H1 (cell line): ENCODE results near the gene IQCE. TPM values are rescaled to one million over a fixed set of nuclear protein-coding genes. Genes with fewer than 3 reads are reported as not detected.

Experiments used
- HDAC2 ChIP-seq, 2 experiments: fragments of 300-600 bp in 1 of 2; sonication (generic) in 1 of 2; IDR thresholded peaks; 2 replicates each; pipeline ENCODE4 v1.6.1; 2011 to 2012; ENCODE audit warnings: low read depth in 2 of 2, low read length in 2 of 2, mild to moderate bottlenecking in 2 of 2, moderate library complexity in 2 of 2, borderline replicate concordance in 1 of 2, inconsistent platforms in 1 of 2
- SRF ChIP-seq: IDR thresholded peaks from 2 replicates; pipeline ENCODE4 v1.6.1; 2011; ENCODE audit warnings: mild to moderate bottlenecking, low read depth, low read length, moderate library complexity
- SUZ12 ChIP-seq: fragments of 200-600 bp; sonication (generic); IDR thresholded peaks from 2 replicates; pipeline ENCODE4 v1.6.1; 2012; ENCODE audit warnings: mild to moderate bottlenecking, inconsistent platforms, low read length, moderate library complexity, mixed read lengths
- USF2 ChIP-seq: IDR thresholded peaks from 2 replicates; pipeline ENCODE4 v1.6.1; 2011; ENCODE audit warnings: low read length, improper control_type of control experiment
- polyA plus RNA-seq, 7 experiments: library from polyadenylated mRNA; depleted of rRNA in 3 of 7; stranded (reverse) in 5 of 7; unstranded in 2 of 7; fragments of >200 nt in 5 of 7; fragments of 200-250 nt in 2 of 7; gene quantifications; 1 replicate in 5 of 7; 2 replicates in 1 of 7; 4 replicates in 1 of 7; pipeline versions ENCODE4 v1.2.1 to v1.2.3, GENCODE V29; 2011 to 2013; ENCODE audit warnings: missing spikeins in 2 of 7, mixed read lengths in 2 of 7
- total RNA-seq: library from RNA; stranded (reverse); fragmentation: NEBNext Ultra II Directional; extraction: Animal tissue kit (Norgen Biotek cat#: 25700); gene quantifications from 2 replicates; pipeline ENCODE4 v1.2.1, GENCODE V29; 2021
- TF ChIP-seq, protein P1 (sequence below): fragments of 300-600 bp; sonication (generic); IDR thresholded peaks from 2 replicates; pipeline ENCODE4 v1.7.1; 2012; ENCODE audit warnings: low read length, moderate library complexity, mild to moderate bottlenecking, inconsistent platforms; ENCODE audit not compliant: insufficient replicate concordance

Gene IQCE
- total and polyA plus RNA-seq, 2 of the 8 experiments (the other 6 are each of a cell fraction or from before 2014, with no cell fraction given), result 2.2 to 4.9 TPM

- no peak for TF ChIP-seq HDAC2 (IDR thresholded peaks at IDR 0.05; ENCODE audit: borderline replicate concordance in 1 of 2, low read depth in 2 of 2, low read length in 2 of 2)
- no peak for TF ChIP-seq USF2
- TF ChIP-seq, protein P1, sequence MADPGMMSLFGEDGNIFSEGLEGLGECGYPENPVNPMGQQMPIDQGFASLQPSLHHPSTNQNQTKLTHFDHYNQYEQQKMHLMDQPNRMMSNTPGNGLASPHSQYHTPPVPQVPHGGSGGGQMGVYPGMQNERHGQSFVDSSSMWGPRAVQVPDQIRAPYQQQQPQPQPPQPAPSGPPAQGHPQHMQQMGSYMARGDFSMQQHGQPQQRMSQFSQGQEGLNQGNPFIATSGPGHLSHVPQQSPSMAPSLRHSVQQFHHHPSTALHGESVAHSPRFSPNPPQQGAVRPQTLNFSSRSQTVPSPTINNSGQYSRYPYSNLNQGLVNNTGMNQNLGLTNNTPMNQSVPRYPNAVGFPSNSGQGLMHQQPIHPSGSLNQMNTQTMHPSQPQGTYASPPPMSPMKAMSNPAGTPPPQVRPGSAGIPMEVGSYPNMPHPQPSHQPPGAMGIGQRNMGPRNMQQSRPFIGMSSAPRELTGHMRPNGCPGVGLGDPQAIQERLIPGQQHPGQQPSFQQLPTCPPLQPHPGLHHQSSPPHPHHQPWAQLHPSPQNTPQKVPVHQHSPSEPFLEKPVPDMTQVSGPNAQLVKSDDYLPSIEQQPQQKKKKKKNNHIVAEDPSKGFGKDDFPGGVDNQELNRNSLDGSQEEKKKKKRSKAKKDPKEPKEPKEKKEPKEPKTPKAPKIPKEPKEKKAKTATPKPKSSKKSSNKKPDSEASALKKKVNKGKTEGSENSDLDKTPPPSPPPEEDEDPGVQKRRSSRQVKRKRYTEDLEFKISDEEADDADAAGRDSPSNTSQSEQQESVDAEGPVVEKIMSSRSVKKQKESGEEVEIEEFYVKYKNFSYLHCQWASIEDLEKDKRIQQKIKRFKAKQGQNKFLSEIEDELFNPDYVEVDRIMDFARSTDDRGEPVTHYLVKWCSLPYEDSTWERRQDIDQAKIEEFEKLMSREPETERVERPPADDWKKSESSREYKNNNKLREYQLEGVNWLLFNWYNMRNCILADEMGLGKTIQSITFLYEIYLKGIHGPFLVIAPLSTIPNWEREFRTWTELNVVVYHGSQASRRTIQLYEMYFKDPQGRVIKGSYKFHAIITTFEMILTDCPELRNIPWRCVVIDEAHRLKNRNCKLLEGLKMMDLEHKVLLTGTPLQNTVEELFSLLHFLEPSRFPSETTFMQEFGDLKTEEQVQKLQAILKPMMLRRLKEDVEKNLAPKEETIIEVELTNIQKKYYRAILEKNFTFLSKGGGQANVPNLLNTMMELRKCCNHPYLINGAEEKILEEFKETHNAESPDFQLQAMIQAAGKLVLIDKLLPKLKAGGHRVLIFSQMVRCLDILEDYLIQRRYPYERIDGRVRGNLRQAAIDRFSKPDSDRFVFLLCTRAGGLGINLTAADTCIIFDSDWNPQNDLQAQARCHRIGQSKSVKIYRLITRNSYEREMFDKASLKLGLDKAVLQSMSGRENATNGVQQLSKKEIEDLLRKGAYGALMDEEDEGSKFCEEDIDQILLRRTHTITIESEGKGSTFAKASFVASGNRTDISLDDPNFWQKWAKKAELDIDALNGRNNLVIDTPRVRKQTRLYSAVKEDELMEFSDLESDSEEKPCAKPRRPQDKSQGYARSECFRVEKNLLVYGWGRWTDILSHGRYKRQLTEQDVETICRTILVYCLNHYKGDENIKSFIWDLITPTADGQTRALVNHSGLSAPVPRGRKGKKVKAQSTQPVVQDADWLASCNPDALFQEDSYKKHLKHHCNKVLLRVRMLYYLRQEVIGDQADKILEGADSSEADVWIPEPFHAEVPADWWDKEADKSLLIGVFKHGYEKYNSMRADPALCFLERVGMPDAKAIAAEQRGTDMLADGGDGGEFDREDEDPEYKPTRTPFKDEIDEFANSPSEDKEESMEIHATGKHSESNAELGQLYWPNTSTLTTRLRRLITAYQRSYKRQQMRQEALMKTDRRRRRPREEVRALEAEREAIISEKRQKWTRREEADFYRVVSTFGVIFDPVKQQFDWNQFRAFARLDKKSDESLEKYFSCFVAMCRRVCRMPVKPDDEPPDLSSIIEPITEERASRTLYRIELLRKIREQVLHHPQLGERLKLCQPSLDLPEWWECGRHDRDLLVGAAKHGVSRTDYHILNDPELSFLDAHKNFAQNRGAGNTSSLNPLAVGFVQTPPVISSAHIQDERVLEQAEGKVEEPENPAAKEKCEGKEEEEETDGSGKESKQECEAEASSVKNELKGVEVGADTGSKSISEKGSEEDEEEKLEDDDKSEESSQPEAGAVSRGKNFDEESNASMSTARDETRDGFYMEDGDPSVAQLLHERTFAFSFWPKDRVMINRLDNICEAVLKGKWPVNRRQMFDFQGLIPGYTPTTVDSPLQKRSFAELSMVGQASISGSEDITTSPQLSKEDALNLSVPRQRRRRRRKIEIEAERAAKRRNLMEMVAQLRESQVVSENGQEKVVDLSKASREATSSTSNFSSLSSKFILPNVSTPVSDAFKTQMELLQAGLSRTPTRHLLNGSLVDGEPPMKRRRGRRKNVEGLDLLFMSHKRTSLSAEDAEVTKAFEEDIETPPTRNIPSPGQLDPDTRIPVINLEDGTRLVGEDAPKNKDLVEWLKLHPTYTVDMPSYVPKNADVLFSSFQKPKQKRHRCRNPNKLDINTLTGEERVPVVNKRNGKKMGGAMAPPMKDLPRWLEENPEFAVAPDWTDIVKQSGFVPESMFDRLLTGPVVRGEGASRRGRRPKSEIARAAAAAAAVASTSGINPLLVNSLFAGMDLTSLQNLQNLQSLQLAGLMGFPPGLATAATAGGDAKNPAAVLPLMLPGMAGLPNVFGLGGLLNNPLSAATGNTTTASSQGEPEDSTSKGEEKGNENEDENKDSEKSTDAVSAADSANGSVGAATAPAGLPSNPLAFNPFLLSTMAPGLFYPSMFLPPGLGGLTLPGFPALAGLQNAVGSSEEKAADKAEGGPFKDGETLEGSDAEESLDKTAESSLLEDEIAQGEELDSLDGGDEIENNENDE, result no peak
- TF ChIP-seq SUZ12, result no peak
- TF ChIP-seq SRF, result no peak
Observed at GRCh38 chr7:2551418-2551817, 7.4 kb upstream of the IQCE start (continued).
